Choroid plexus epithelial cell (primary cell): ENCODE measurements around the gene STAT1.

ENCODE experiments used
- DNase-seq: peaks from one replicate; pipeline ENCODE4 v3.0.0-alpha.2; 2010; ENCODE audit warnings: low read depth
- H3K4me3 ChIP-seq: 2 replicates; pipeline ENCODE4 v1.5.1; 2011; ENCODE audit warnings: low read depth, mild to moderate bottlenecking, control low read depth, low read length, moderate library complexity
- CTCF ChIP-seq: conservative IDR thresholded peaks from 2 replicates; pipeline ENCODE4 v1.5.1; 2011; ENCODE audit warnings: low read depth, mild to moderate bottlenecking, control low read depth, inconsistent platforms, low read length, moderate library complexity

STAT1 gene

GRCh38 chr2:190929919-190930318 lies 84.1 kb downstream of the STAT1 start:
- no peak for TF ChIP-seq CTCF
- no peak for DNase-seq
- no peak overlapping the region for H3K4me3 ChIP-seq

- no peak for TF ChIP-seq CTCF
- DNase-seq: peak; percentile 56
- H3K4me3 ChIP-seq: no peak overlapping the region
Observed at GRCh38 chr2:190927301-190927700, 86.7 kb downstream of the STAT1 start.

- no peak overlapping the region for H3K4me3 ChIP-seq
- TF ChIP-seq CTCF: no peak
- DNase-seq: no peak
Observed at GRCh38 chr2:190922376-190922775, 91.6 kb downstream of the STAT1 start.

GRCh38 chr2:190920085-190920484 lies 93.9 kb downstream of the STAT1 start:
- no peak for TF ChIP-seq CTCF
- DNase-seq: no peak
- H3K4me3 ChIP-seq: no peak overlapping the region
